ENCODE results near the gene STK39. TPM values are rescaled to one million over a fixed set of nuclear protein-coding genes. Genes with fewer than 3 reads are reported as not detected.

Gene STK39
- polyA plus RNA-seq, 2 of the 4 experiments (the other 2 are of a cell fraction), result 14.2 to 27.2 TPM

DNA sequence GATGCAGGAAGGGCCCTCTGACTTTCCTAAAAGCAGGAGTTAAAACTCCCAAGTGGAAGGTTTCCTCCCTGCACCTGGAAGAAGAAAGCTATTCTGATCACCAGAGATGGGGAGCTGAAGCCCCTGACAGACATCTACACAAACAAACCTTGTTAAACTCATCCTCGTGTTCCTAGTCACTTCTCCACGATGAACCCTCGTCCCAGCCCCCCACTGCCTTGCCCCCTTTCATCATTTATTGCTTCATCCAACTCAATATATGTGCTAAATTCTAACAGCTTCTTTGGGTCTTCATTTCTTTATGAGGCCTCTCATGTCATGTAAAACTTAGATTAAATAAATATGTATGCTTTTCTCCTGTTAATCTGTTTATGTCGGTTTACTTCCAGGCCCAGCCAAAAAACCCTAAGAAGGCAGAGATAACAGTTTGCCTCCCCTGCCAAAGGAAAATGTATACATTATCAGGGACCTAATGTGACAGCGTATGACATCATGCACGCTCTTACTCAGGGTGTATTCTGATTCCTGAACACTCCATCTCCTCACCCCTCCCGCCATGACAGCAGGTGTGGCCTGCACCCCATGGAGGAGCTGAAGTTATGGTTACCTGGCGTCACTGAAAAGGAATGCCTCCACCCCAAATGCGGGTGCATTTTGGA is 287.2 kb downstream of the STK39 start:
- ATAC-seq, result no peak
- no peaks in the 10 kb centered on the region for H3K9me3 ChIP-seq
- H3K27ac ChIP-seq, result no peak overlapping the region
- TF ChIP-seq PHF8 (IDR thresholded peaks at IDR 0.05; ENCODE audit: borderline replicate concordance, low read depth) (no peak), KDM5A (IDR thresholded peaks at IDR 0.05) (no peak), FOSL2 (IDR thresholded peaks at IDR 0.05) (no peak), FOSL2 (CRISPR knock-in tag; IDR thresholded peaks at IDR 0.05) (no peak), HOXA7 (CRISPR knock-in tag; IDR thresholded peaks at IDR 0.05) (no peak), SMC3 (IDR thresholded peaks at IDR 0.05) (no peak), ZSCAN20 (CRISPR knock-in tag; IDR thresholded peaks at IDR 0.05) (no peak), EHMT2 (IDR thresholded peaks at IDR 0.05; ENCODE audit: low read depth) (no peak), GATA3 (IDR thresholded peaks at IDR 0.05; ENCODE audit: borderline replicate concordance) (no peak), TFCP2L1 (CRISPR knock-in tag; IDR thresholded peaks at IDR 0.05) (no peak), ZNF302 (CRISPR knock-in tag; IDR thresholded peaks at IDR 0.05) (no peak), ZFP36 (IDR thresholded peaks at IDR 0.05; ENCODE audit: borderline replicate concordance, partially characterized antibody) (no peak), NR3C1 (IDR thresholded peaks at IDR 0.05) (no peak)
- TF ChIP-seq, protein P1, sequence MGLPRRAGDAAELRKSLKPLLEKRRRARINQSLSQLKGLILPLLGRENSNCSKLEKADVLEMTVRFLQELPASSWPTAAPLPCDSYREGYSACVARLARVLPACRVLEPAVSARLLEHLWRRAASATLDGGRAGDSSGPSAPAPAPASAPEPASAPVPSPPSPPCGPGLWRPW (IDR thresholded peaks at IDR 0.05), result no peak
- TF ChIP-seq, protein P2, sequence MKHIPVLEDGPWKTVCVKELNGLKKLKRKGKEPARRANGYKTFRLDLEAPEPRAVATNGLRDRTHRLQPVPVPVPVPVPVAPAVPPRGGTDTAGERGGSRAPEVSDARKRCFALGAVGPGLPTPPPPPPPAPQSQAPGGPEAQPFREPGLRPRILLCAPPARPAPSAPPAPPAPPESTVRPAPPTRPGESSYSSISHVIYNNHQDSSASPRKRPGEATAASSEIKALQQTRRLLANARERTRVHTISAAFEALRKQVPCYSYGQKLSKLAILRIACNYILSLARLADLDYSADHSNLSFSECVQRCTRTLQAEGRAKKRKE (CRISPR knock-in tag; IDR thresholded peaks at IDR 0.05; ENCODE audit: low read depth), result no peak
- 90% methylated on average over 9 of the region's 9 CpGs for WGBS (ENCODE audit: missing lambda C conversion rate)
- DNase-seq (ENCODE audit: low read depth in 1 of 2, low spot score in 1 of 2), result no peak
- no peak for FAIRE-seq
- no peak overlapping the region for H3K4me3 ChIP-seq
- no peak overlapping the region for H3K4me2 ChIP-seq
- no peaks in the 10 kb centered on the region for H3K4me1 ChIP-seq
- CTCF ChIA-PET, result interaction anchor here (0.7 kb wide), 1 partner anchor 158 kb away, joined by 4 read pairs; no protein-coding TSS in a partner anchor
- POLR2A ChIA-PET, result no interaction called here

DNA sequence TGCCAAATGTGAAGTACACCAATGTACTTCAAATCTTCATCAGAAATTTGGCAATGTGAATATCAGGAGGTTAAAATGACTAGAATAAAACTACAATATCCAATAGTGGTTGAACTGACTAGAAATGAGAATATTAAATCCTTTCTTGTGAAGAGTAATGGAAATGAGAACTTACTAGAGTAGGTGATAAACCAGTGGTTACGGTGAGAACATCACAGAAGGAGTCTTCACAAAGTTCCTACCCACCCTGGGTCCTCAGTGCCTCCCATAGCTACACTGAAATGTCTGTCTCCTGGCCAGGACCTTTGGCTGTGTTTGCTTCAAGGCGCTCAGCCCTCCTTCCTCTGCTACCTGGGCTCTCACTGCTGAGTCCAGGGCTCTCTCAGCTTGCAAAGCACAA is 289.7 kb downstream of the STK39 start:
- no peak for ATAC-seq
- WGBS (ENCODE audit: missing lambda C conversion rate), result 94% methylated on average over 2 of the region's 2 CpGs

More for the DNA sequence above, 289.7 kb downstream of the STK39 start:
- Histone ChIP-seq H3K9me3 (no peaks in the 10 kb centered on the region), H3K4me3 (no peak overlapping the region), H3K4me2 (no peak overlapping the region), H3K27ac (no peak overlapping the region), H3K4me1 (no peaks in the 10 kb centered on the region)
- ChIA-PET CTCF (interaction anchor here (1.2 kb wide), 1 partner anchor 161 kb away, joined by 3 read pairs; no protein-coding TSS in a partner anchor), POLR2A (no interaction called here)
- no peak for DNase-seq (ENCODE audit: low read depth in 1 of 2, low spot score in 1 of 2)
- no peak for FAIRE-seq
- TF ChIP-seq, protein P1 (IDR thresholded peaks at IDR 0.05), result no peak
- no peak for TF ChIP-seq EHF (CRISPR knock-in tag; IDR thresholded peaks at IDR 0.05)
- no peak for TF ChIP-seq HOXB5 (CRISPR knock-in tag; IDR thresholded peaks at IDR 0.05)
- no peak for TF ChIP-seq HEYL (CRISPR knock-in tag; IDR thresholded peaks at IDR 0.05)
- TF ChIP-seq, protein P3, sequence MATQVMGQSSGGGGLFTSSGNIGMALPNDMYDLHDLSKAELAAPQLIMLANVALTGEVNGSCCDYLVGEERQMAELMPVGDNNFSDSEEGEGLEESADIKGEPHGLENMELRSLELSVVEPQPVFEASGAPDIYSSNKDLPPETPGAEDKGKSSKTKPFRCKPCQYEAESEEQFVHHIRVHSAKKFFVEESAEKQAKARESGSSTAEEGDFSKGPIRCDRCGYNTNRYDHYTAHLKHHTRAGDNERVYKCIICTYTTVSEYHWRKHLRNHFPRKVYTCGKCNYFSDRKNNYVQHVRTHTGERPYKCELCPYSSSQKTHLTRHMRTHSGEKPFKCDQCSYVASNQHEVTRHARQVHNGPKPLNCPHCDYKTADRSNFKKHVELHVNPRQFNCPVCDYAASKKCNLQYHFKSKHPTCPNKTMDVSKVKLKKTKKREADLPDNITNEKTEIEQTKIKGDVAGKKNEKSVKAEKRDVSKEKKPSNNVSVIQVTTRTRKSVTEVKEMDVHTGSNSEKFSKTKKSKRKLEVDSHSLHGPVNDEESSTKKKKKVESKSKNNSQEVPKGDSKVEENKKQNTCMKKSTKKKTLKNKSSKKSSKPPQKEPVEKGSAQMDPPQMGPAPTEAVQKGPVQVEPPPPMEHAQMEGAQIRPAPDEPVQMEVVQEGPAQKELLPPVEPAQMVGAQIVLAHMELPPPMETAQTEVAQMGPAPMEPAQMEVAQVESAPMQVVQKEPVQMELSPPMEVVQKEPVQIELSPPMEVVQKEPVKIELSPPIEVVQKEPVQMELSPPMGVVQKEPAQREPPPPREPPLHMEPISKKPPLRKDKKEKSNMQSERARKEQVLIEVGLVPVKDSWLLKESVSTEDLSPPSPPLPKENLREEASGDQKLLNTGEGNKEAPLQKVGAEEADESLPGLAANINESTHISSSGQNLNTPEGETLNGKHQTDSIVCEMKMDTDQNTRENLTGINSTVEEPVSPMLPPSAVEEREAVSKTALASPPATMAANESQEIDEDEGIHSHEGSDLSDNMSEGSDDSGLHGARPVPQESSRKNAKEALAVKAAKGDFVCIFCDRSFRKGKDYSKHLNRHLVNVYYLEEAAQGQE (IDR thresholded peaks at IDR 0.05), result no peak
- TF ChIP-seq, protein P4, sequence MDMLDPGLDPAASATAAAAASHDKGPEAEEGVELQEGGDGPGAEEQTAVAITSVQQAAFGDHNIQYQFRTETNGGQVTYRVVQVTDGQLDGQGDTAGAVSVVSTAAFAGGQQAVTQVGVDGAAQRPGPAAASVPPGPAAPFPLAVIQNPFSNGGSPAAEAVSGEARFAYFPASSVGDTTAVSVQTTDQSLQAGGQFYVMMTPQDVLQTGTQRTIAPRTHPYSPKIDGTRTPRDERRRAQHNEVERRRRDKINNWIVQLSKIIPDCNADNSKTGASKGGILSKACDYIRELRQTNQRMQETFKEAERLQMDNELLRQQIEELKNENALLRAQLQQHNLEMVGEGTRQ (IDR thresholded peaks at IDR 0.05), result no peak
- no peak for TF ChIP-seq HOXA7 (CRISPR knock-in tag; IDR thresholded peaks at IDR 0.05)
- no peak for TF ChIP-seq RNF2 (IDR thresholded peaks at IDR 0.05; ENCODE audit: borderline replicate concordance, low read depth)
- TF ChIP-seq RARB (CRISPR knock-in tag; IDR thresholded peaks at IDR 0.05), result no peak
- no peak for TF ChIP-seq ZFP36 (IDR thresholded peaks at IDR 0.05; ENCODE audit: borderline replicate concordance, partially characterized antibody)
- TF ChIP-seq JUN (IDR thresholded peaks at IDR 0.05), result no peak
- no peak for TF ChIP-seq POLR2AphosphoS2 (conservative IDR thresholded peaks at IDR 0.05; ENCODE audit: low read length)

Data from A549 (cell line).